ENCODE results near the gene BSDC1.

Gene BSDC1

GRCh38 chr1:32377541-32378220 lies 16.6 kb downstream of the BSDC1 start:
- TF ChIP-seq CTCF (IDR thresholded peaks at IDR 0.05; ENCODE audit: control insufficient read depth, insufficient read depth, low read depth, low read length, missing control alignments) = no peak
- no peak overlapping the region for H3K4me3 ChIP-seq (ENCODE audit: control insufficient read depth, low read depth, low read length)
- no peak for DNase-seq (ENCODE audit: low read depth)

- no peak for DNase-seq (ENCODE audit: low read depth)
- no peak overlapping the region for H3K4me3 ChIP-seq (ENCODE audit: control insufficient read depth, low read depth, low read length)
- no peak for TF ChIP-seq CTCF (IDR thresholded peaks at IDR 0.05; ENCODE audit: control insufficient read depth, insufficient read depth, low read depth, low read length, missing control alignments)
These were observed 18.0 kb downstream of the BSDC1 start for GRCh38 chr1:32376199-32376598.

GRCh38 chr1:32373996-32374592 lies 20.1 kb downstream of the BSDC1 start:
- no peak for DNase-seq (ENCODE audit: low read depth)
- H3K4me3 ChIP-seq (ENCODE audit: control insufficient read depth, low read depth, low read length) = no peak overlapping the region
- TF ChIP-seq CTCF (IDR thresholded peaks at IDR 0.05; ENCODE audit: control insufficient read depth, insufficient read depth, low read depth, low read length, missing control alignments) = no peak

GRCh38 chr1:32372149-32372756 lies 22.0 kb downstream of the BSDC1 start:
- no peak for DNase-seq (ENCODE audit: low read depth)
- no peak overlapping the region for H3K4me3 ChIP-seq (ENCODE audit: control insufficient read depth, low read depth, low read length)
- TF ChIP-seq CTCF (IDR thresholded peaks at IDR 0.05; ENCODE audit: control insufficient read depth, insufficient read depth, low read depth, low read length, missing control alignments) = no peak

GRCh38 chr1:32367912-32368635 lies 26.2 kb downstream of the BSDC1 start:
- no peak overlapping the region for H3K4me3 ChIP-seq (ENCODE audit: control insufficient read depth, low read depth, low read length)
- no peak for DNase-seq (ENCODE audit: low read depth)
- no peak for TF ChIP-seq CTCF (IDR thresholded peaks at IDR 0.05; ENCODE audit: control insufficient read depth, insufficient read depth, low read depth, low read length, missing control alignments)

GRCh38 chr1:32365445-32365844 lies 28.8 kb downstream of the BSDC1 start:
- DNase-seq (ENCODE audit: low read depth) = no peak
- no peak for TF ChIP-seq CTCF (IDR thresholded peaks at IDR 0.05; ENCODE audit: control insufficient read depth, insufficient read depth, low read depth, low read length, missing control alignments)
- H3K4me3 ChIP-seq (ENCODE audit: control insufficient read depth, low read depth, low read length) = no peak overlapping the region

Data from AG09309 (cell line).